ENCODE data around the gene TUSC2.

- TF ChIP-seq CTCF (tag by site-specific recombination; IDR thresholded peaks at IDR 0.05) (no peak), SCRT2 (tag by site-specific recombination; IDR thresholded peaks at IDR 0.05) (no peak), ZBTB17 (tag by site-specific recombination; IDR thresholded peaks at IDR 0.05) (no peak), ZNF416 (tag by site-specific recombination; IDR thresholded peaks at IDR 0.05) (no peak), ZBTB49 (tag by site-specific recombination; IDR thresholded peaks at IDR 0.05; ENCODE audit: low read depth) (no peak), ZFP3 (tag by site-specific recombination; IDR thresholded peaks at IDR 0.05; ENCODE audit: low read depth) (no peak), ZNF148 (tag by site-specific recombination; IDR thresholded peaks at IDR 0.05; ENCODE audit: borderline replicate concordance) (no peak)
Measured at GRCh38 chr3:50299929-50300680, 27.9 kb downstream of the TUSC2 start.
